ENCODE measurements around the gene HLA-DMB.

Gene HLA-DMB

GRCh38 chr6:32932132-32932868 lies 8.5 kb downstream of the HLA-DMB start:
- peaks cover 5% of the 10 kb centered on the region for H3K4me1 Mint-ChIP-seq (ENCODE audit: low read depth)
- no peak overlapping the region for H3K27ac Mint-ChIP-seq
- H3K36me3 Mint-ChIP-seq (ENCODE audit: low read depth): no peaks in the 10 kb centered on the region
- H3K27me3 Mint-ChIP-seq: no peaks in the 10 kb centered on the region
- H3K4me3 Mint-ChIP-seq: no peak overlapping the region
- no peak for DNase-seq
- no peaks in the 10 kb centered on the region for H3K9me3 Mint-ChIP-seq

DNA sequence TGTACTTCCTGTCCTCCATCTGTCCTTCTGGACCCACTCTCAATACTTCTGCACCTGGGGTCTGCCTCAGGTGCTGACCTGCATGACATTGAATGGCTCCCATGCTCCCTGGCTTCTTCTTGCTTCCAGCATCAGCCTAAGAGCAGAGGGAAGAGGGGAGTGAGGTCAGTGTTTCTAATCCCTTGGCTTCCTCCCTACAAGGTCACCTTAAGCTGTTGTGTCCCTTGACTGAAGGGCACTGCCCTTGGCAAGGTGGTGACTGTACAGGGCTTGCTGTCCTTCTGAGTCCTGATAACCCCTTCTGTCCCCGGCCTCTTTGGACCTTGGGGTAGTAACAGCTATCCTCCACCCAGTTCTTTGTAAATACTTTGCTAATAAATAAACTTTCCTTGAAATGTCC lies 9.6 kb downstream of the HLA-DMB start:
- Mint-ChIP-seq H3K4me1 (ENCODE audit: low read depth) (peaks cover 5% of the 10 kb centered on the region), H3K27ac (no peak overlapping the region), H3K27me3 (no peaks in the 10 kb centered on the region), H3K36me3 (ENCODE audit: low read depth) (no peaks in the 10 kb centered on the region), H3K4me3 (no peak overlapping the region), H3K9me3 (no peaks in the 10 kb centered on the region)
- no peak for DNase-seq

DNA sequence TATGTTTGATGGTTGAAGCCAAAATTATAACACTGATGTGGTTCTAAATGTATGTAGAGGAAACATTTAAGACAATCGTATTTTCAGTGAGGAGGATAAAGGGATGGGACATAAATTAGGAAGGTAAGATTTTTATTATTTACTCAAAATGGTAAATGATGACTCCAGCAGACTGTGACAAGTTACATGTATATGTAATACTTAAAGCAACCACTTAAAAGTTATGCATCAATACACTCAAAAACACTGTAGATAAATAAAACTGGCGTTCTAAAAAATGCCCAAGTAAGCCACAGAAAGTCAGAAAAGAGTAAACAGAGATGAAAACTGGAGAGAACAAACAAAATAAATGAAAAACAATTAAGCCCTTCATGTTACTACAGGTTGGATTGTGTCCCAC lies 18.7 kb downstream of the HLA-DMB start:
- Mint-ChIP-seq H3K36me3 (ENCODE audit: low read depth) (no peaks in the 10 kb centered on the region), H3K4me1 (ENCODE audit: low read depth) (no peaks in the 10 kb centered on the region), H3K27ac (no peak overlapping the region), H3K4me3 (no peak overlapping the region), H3K9me3 (no peaks in the 10 kb centered on the region), H3K27me3 (peaks cover 11% of the 10 kb centered on the region)
- DNase-seq: no peak

- no peak overlapping the region for H3K27ac Mint-ChIP-seq
- H3K27me3 Mint-ChIP-seq: peaks cover 11% of the 10 kb centered on the region
- no peak for DNase-seq
- H3K9me3 Mint-ChIP-seq: no peaks in the 10 kb centered on the region
- no peaks in the 10 kb centered on the region for H3K36me3 Mint-ChIP-seq (ENCODE audit: low read depth)
- no peaks in the 10 kb centered on the region for H3K4me1 Mint-ChIP-seq (ENCODE audit: low read depth)
- no peak overlapping the region for H3K4me3 Mint-ChIP-seq
These were observed 20.1 kb downstream of the HLA-DMB start for GRCh38 chr6:32920715-32921114.

DNA sequence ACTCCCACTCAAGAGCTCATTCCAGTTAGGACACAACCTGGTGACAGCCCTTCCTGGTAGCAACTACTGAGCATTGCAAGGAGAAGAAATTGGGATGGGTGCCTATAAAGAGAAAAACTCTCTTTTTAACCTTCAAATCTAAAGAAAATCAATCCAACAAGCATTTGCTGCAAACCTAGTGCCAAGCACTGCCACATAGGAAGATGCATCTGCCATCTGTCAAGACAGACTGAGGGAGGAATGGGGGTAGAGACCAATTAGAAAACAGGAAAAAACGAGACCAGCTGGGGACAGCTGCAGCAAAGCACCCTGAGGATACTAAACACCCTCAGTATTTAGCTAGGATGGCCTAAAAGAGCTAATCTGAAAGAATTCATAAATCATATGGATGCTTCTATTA lies 27.9 kb downstream of the HLA-DMB start:
- no peak overlapping the region for H3K4me3 Mint-ChIP-seq
- H3K9me3 Mint-ChIP-seq: no peaks in the 10 kb centered on the region
- DNase-seq: no peak
- H3K36me3 Mint-ChIP-seq (ENCODE audit: low read depth): no peaks in the 10 kb centered on the region
- H3K4me1 Mint-ChIP-seq (ENCODE audit: low read depth): no peaks in the 10 kb centered on the region
- no peak overlapping the region for H3K27ac Mint-ChIP-seq
- peaks cover 5% of the 10 kb centered on the region for H3K27me3 Mint-ChIP-seq

DNA sequence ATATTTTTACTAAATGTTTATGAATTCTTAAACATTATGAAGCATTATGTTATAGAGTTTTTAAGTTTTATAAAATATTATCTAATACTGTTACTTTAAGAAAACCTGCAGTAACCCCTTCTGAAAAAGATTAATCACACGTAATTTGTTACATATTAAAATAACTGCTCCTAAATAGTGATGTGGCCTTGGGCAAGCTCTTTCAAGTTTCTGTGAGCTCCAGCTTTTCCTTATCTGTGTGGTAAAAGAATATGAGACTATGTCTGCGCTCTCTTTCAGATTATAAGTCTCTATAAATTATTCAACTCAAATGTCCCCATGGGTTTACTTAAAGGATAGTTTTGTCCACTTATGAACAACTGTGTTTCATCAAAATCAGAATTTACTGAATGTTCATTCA lies 31.9 kb downstream of the HLA-DMB start:
- no peaks in the 10 kb centered on the region for H3K4me1 Mint-ChIP-seq (ENCODE audit: low read depth)
- no peak for DNase-seq
- H3K36me3 Mint-ChIP-seq (ENCODE audit: low read depth): no peaks in the 10 kb centered on the region
- no peak overlapping the region for H3K4me3 Mint-ChIP-seq
- no peaks in the 10 kb centered on the region for H3K9me3 Mint-ChIP-seq
- H3K27me3 Mint-ChIP-seq: peaks cover 4% of the 10 kb centered on the region
- H3K27ac Mint-ChIP-seq: no peak overlapping the region

- Mint-ChIP-seq H3K27me3 (peaks cover 2% of the 10 kb centered on the region), H3K4me3 (no peak overlapping the region), H3K9me3 (no peaks in the 10 kb centered on the region), H3K27ac (no peak overlapping the region), H3K4me1 (ENCODE audit: low read depth) (no peaks in the 10 kb centered on the region), H3K36me3 (ENCODE audit: low read depth) (peaks cover 6% of the 10 kb centered on the region)
- no peak for DNase-seq
These were observed 34.3 kb downstream of the HLA-DMB start for GRCh38 chr6:32906539-32906938.

GRCh38 chr6:32905078-32905477 lies 35.8 kb downstream of the HLA-DMB start:
- no peak for DNase-seq
- H3K27ac Mint-ChIP-seq: no peak overlapping the region
- no peaks in the 10 kb centered on the region for H3K9me3 Mint-ChIP-seq
- no peak overlapping the region for H3K4me3 Mint-ChIP-seq
- H3K4me1 Mint-ChIP-seq (ENCODE audit: low read depth): no peaks in the 10 kb centered on the region
- H3K36me3 Mint-ChIP-seq (ENCODE audit: low read depth): peaks cover 17% of the 10 kb centered on the region
- H3K27me3 Mint-ChIP-seq: no peaks in the 10 kb centered on the region

- Mint-ChIP-seq H3K9me3 (no peaks in the 10 kb centered on the region), H3K27ac (no peak overlapping the region), H3K36me3 (ENCODE audit: low read depth) (peaks cover 17% of the 10 kb centered on the region), H3K4me1 (ENCODE audit: low read depth) (no peaks in the 10 kb centered on the region), H3K27me3 (no peaks in the 10 kb centered on the region), H3K4me3 (no peak overlapping the region)
- no peak for DNase-seq
These were observed 36.9 kb downstream of the HLA-DMB start for GRCh38 chr6:32903952-32904351.

DNA sequence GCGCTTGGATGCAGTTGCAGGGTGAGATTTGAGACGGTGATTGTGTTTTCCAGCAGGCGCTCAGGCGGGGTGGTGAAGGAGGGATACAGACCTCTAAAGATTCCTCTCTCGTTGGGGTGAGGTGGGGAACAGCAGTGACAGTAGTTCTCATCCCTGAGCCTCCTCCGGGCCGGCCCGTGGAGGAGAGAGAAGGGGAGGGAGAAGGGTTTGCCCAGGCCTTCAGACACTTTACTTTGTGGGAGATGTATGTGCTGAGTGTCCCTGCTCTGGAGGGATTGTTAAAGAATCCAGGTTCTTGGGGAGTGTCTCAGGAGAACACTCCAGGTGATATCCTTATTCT lies 45.9 kb downstream of the HLA-DMB start:
- H3K27ac Mint-ChIP-seq: peak overlapping the region; percentile 98
- H3K36me3 Mint-ChIP-seq (ENCODE audit: low read depth): peaks cover 31% of the 10 kb centered on the region
- no peaks in the 10 kb centered on the region for H3K9me3 Mint-ChIP-seq
- no peaks in the 10 kb centered on the region for H3K27me3 Mint-ChIP-seq
- peaks cover 33% of the 10 kb centered on the region for H3K4me1 Mint-ChIP-seq (ENCODE audit: low read depth)
- H3K4me3 Mint-ChIP-seq: peak overlapping the region; percentile 97
- no peak for DNase-seq

- no peaks in the 10 kb centered on the region for H3K27me3 Mint-ChIP-seq
- no peaks in the 10 kb centered on the region for H3K9me3 Mint-ChIP-seq
- peak overlapping the region; percentile 98 for H3K27ac Mint-ChIP-seq
- H3K36me3 Mint-ChIP-seq (ENCODE audit: low read depth): peaks cover 31% of the 10 kb centered on the region
- H3K4me1 Mint-ChIP-seq (ENCODE audit: low read depth): peaks cover 33% of the 10 kb centered on the region
- peak overlapping the region; percentile 97 for H3K4me3 Mint-ChIP-seq
- DNase-seq: peak; percentile 99
These were observed 46.5 kb downstream of the HLA-DMB start for GRCh38 chr6:32894085-32895005.

DNA sequence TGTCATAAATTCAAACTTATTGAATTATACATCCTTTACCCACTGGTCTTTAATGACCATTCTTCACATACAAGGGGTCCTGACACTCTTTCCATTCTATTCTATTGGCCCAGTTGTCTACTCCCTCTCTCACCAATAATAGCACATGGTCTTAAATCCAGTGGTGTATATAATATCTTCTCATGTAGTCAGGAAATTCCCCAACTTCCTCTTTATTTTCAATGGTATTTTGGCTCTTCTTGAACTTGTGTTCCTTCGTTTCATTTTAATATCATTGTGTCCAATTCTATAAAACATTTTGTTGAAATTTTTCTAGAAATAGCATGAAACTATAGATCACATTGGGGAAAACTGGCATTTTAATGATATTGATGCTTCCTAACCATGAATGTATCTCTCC lies 50.0 kb downstream of the HLA-DMB start:
- Mint-ChIP-seq H3K4me1 (ENCODE audit: low read depth) (peaks cover 12% of the 10 kb centered on the region), H3K27me3 (no peaks in the 10 kb centered on the region), H3K4me3 (no peak overlapping the region), H3K9me3 (no peaks in the 10 kb centered on the region), H3K36me3 (ENCODE audit: low read depth) (peaks cover 15% of the 10 kb centered on the region), H3K27ac (no peak overlapping the region)
- no peak for DNase-seq

- Mint-ChIP-seq H3K4me1 (ENCODE audit: low read depth) (peaks cover 5% of the 10 kb centered on the region), H3K9me3 (no peaks in the 10 kb centered on the region), H3K4me3 (no peak overlapping the region), H3K27ac (no peak overlapping the region), H3K36me3 (ENCODE audit: low read depth) (peaks cover 3% of the 10 kb centered on the region), H3K27me3 (no peaks in the 10 kb centered on the region)
- DNase-seq: no peak
These were observed 51.3 kb downstream of the HLA-DMB start for GRCh38 chr6:32889533-32889932.

DNA sequence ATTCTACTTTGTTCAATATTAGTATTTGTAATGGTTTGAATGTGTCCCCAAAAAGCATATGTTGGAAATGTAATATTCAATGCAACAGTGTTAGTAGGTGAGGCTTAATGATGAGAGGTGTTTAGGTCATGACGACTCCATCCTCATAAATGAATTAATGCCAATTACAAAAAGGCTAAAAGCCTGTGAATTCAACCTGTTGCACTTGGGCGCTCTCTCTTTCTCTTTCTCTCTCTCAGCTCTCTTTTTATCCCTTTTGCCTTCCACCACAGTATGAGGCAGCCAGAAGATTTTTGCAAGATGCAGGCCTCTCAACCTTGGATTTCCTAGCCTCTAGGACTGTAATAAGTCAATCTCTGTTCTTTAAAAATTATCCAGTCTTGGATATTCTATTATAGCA lies 52.3 kb downstream of the HLA-DMB start:
- H3K4me1 Mint-ChIP-seq (ENCODE audit: low read depth): peaks cover 3% of the 10 kb centered on the region
- no peaks in the 10 kb centered on the region for H3K36me3 Mint-ChIP-seq (ENCODE audit: low read depth)
- no peak overlapping the region for H3K27ac Mint-ChIP-seq
- H3K27me3 Mint-ChIP-seq: no peaks in the 10 kb centered on the region
- H3K9me3 Mint-ChIP-seq: no peaks in the 10 kb centered on the region
- DNase-seq: no peak
- no peak overlapping the region for H3K4me3 Mint-ChIP-seq

DNA sequence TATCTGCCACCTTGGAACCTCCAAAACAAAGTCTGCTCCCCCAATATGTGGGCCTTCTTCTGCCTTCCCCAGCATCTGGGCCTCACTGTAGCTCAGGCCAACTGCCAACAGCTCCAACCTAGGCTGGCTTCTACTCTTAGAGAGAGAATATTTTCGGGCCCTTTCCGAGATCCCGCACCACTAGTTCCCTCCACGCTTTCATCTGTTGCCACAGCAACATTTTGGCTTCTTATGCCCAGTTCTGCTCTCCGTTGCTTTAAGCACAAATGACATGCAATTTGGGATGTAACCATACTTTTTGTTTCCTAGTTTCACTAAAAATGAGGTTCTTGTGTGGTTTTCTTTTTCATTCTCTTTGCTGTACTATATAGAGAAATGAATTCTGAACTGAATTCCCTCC lies 53.2 kb downstream of the HLA-DMB start:
- no peaks in the 10 kb centered on the region for H3K36me3 Mint-ChIP-seq (ENCODE audit: low read depth)
- H3K4me1 Mint-ChIP-seq (ENCODE audit: low read depth): peaks cover 8% of the 10 kb centered on the region
- H3K9me3 Mint-ChIP-seq: no peaks in the 10 kb centered on the region

More for the DNA sequence above, 53.2 kb downstream of the HLA-DMB start:
- DNase-seq: no peak
- no peak overlapping the region for H3K4me3 Mint-ChIP-seq
- H3K27ac Mint-ChIP-seq: no peak overlapping the region
- H3K27me3 Mint-ChIP-seq: no peaks in the 10 kb centered on the region

Data from activated T-cell treated with anti-CD3 and anti-CD28 coated beads, Interleukin-2, amount 50 U/mL, for 24 hours (primary cell).